ENCODE measurements around the gene MPIG6B.

The MPIG6B gene

DNA sequence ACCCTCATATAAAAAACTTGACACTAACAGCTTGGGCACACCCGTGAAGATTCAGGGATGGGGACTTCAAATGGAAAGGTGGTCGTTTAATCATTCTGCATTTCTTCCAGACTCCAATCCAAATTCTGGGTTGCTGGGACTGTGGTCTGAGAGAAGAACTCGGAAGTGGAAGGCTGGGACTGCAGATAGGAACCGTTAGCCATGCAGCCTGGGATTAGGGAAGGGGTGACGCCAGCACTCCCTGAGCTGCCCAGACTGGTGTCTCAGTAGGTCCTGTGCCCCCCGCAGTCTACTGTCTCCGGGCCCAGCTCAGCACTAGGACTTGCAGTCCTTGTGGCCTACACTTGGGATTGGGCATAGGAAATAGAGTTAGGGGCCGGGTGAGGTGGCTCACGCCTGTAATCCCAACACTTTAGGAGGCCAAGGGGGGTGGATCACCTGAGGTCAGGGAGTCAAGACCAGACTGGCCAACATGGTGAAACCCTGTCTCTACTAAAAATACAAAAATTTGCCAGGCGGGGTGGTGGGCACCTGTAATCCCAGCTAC, 13.7 kb downstream of the MPIG6B start:
- in situ Hi-C loops (cut with MboI; ENCODE audit: low pct_unique_long_range_greater_than_20kb, low sequenced_read_pairs, unreplicated experiment) = no loop called here
- TF ChIP-seq, protein P1, sequence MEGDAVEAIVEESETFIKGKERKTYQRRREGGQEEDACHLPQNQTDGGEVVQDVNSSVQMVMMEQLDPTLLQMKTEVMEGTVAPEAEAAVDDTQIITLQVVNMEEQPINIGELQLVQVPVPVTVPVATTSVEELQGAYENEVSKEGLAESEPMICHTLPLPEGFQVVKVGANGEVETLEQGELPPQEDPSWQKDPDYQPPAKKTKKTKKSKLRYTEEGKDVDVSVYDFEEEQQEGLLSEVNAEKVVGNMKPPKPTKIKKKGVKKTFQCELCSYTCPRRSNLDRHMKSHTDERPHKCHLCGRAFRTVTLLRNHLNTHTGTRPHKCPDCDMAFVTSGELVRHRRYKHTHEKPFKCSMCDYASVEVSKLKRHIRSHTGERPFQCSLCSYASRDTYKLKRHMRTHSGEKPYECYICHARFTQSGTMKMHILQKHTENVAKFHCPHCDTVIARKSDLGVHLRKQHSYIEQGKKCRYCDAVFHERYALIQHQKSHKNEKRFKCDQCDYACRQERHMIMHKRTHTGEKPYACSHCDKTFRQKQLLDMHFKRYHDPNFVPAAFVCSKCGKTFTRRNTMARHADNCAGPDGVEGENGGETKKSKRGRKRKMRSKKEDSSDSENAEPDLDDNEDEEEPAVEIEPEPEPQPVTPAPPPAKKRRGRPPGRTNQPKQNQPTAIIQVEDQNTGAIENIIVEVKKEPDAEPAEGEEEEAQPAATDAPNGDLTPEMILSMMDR (IDR thresholded peaks at IDR 0.05; ENCODE audit: extremely low read depth, insufficient read depth, missing control alignments) = no peak
- no peak for DNase-seq (ENCODE audit: low spot score)

DNA sequence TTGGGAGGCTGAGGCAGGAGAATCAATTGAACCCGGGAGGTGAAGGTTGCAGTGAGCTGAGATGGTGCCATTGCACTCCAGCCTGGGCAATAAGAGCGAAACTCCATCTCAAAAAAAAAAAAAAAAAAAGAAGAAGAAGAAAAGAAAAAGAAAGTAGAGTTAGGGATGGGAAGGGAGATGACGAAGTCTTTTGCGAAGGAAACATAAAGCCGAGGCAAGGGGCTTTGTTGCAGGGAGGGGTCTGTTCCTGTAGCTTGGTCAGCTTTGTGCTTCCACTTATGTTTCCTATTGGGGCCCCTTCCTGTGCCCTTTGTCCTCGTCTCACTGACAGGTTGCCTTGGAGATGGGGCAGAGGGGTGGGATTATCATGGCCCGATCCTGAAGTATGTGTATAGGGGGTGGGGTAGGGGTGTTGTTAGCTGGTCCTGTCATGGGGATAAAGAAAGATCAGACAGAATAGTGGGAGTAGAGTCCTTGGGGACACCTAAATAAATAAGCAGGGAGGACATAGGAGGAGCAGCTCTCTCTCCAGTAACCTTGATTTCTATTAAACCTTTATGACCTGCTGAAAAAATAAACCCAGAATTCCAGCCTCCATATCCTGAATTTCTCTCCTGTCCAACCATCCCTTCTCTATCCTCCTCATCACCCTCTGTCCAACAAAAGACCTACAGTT, 14.3 kb downstream of the MPIG6B start:
- DNase-seq (ENCODE audit: low spot score) = no peak
- TF ChIP-seq, protein P1 (IDR thresholded peaks at IDR 0.05; ENCODE audit: extremely low read depth, insufficient read depth, missing control alignments) = no peak
- in situ Hi-C loops (cut with MboI; ENCODE audit: low pct_unique_long_range_greater_than_20kb, low sequenced_read_pairs, unreplicated experiment) = no loop called here

DNA sequence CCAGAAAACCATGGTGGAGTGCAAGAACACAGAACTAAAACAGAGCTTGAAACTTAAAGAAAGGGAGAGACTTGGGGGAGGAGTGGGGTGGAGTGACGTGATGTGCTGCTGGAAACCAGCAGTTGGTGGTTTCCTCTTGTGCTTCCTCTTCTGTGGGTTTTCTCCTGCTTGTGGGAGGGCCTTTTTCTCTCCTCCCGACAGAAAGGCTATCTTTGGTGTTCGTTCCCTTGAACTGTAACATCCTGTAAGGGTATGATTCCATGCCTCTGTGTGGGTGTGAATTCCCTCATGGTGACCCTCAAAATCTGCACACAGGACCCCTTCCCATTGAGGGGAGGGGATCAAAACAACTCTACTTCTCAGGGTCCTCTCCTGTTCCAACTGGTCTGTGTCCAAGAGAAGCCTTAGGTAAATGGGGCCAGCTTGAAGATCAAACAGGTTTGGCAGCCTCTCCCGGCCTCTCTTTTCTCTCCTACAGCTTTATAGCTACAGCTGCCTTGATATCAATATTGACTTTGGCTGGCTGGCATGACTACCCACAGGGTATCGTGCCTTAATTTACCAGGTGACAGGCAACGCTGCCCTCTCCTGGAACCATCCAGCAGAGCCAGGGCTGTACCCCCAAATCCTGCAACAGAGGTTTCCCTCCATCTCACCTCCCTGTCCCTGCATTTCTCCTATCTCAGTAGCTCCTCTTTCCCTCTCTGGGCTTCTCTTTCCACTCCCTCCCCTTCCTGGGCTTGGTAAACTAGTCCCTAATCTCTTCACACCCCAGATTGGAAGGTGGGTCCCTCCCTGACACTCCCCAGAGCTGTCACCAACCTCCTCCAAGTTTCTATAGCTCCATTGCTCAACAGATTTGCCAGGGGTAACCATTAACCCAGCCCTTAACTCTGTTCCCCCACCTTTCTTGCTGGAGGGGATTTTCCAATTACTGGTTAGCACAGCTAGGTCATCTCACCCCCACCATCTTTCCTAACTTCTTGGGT, 15.1 kb downstream of the MPIG6B start:
- in situ Hi-C loops (cut with MboI; ENCODE audit: low pct_unique_long_range_greater_than_20kb, low sequenced_read_pairs, unreplicated experiment) = no loop called here
- TF ChIP-seq, protein P1 (IDR thresholded peaks at IDR 0.05; ENCODE audit: extremely low read depth, insufficient read depth, missing control alignments) = no peak
- peak; percentile 82 for DNase-seq (ENCODE audit: low spot score)

DNA sequence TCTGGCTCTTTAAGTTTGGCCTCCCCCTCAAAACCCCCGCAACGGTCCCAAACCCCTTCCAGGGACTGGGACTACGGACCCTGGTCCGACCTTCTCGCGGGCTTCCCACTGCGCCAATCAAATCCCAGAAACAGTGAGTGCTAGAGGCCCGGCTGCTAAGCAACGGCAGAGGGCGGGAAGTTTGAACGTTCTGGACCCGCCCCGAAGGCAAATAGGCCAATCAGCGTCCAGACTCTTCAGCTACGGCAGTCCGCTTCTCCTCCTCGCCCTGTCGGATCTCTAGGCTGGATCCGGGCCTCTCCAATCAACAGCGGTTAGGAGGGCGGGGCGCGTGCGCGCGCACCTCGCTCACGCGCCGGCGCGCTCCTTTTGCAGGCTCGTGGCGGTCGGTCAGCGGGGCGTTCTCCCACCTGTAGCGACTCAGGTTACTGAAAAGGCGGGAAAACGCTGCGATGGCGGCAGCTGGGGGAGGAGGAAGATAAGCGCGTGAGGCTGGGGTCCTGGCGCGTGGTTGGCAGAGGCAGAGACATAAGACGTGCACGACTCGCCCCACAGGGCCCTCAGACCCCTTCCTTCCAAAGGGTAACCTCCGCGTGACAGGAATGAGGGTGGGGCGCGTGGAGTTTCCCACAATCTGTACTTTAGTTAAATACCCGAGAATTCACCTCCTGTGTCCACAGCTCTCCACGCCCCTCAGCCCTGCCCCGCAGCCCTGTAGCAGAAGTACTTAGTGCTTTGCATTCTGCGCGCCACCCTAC, 16.6 kb downstream of the MPIG6B start, which contains the start of gene MSH5:
MSH5 (plus strand) TSS at position 367 of the 758 bp plus-strand sequence. CDS start 462 bp downstream, outside the sequence.
- in situ Hi-C loops (cut with MboI; ENCODE audit: low pct_unique_long_range_greater_than_20kb, low sequenced_read_pairs, unreplicated experiment) = no loop called here
- DNase-seq (ENCODE audit: low spot score) = peak; percentile 98
- TF ChIP-seq, protein P1 (IDR thresholded peaks at IDR 0.05; ENCODE audit: extremely low read depth, insufficient read depth, missing control alignments) = no peak

DNA sequence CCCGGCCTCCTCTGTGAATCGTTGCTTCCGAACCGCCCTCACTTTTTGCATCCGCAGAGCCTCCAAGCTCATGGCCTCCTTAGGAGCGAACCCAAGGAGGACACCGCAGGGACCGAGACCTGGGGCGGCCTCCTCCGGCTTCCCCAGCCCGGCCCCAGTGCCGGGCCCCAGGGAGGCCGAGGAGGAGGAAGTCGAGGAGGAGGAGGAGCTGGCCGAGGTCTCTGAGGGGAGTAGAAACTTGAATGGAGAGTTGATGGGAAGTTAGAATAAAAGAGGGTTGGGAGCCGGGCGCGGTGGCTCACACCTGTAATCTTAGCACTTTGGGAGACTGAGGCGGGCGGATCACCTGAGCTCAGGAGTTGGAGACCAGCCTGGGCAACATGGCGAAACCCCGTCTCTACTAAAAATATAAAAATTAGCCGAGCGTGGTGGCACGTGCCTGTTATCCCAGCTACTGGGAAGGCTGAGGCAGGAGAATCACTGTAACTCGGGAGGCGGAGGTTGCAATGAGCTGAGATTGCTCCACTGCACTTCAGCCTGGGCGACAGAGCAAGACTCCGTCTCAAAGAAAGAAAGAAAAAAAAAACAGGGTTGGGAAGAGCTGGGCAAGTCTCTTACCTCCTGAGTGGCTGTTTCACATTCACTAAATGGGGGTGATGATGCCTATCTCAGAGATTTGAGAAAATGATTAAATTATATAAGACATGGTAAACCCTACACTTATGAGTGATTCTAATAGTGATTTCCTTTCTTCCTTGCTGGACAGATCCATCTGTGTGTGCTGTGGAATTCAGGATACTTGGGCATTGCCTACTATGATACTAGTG, 17.4 kb downstream of the MPIG6B start:
- DNase-seq (ENCODE audit: low spot score) = no peak
- TF ChIP-seq, protein P1 (IDR thresholded peaks at IDR 0.05; ENCODE audit: extremely low read depth, insufficient read depth, missing control alignments) = no peak
- in situ Hi-C loops (cut with MboI; ENCODE audit: low pct_unique_long_range_greater_than_20kb, low sequenced_read_pairs, unreplicated experiment) = no loop called here

All from GM13977 (cell line).